Measurements from ENCODE around the gene PLA2G4E. TPM values are rescaled to one million over a fixed set of nuclear protein-coding genes. Genes with fewer than 3 reads are reported as not detected.
A peak's percentile ranks its signal among the peaks of the same experiment; 100 is the strongest.

Gene PLA2G4E
- total RNA-seq, 1 experiment from 2014 or later = not detected

GRCh38 chr15:41969851-41970431, 50.9 kb downstream of the PLA2G4E start:
- intact Hi-C loops (cut with micrococcal nuclease; ENCODE audit: unreplicated experiment) = loop anchor here (2.0 kb wide), 1 partner anchor 35 kb away; no protein-coding TSS in a partner anchor
- TF ChIP-seq CTCF (conservative IDR thresholded peaks at IDR 0.05) (no peak), EZH2 (IDR thresholded peaks at IDR 0.05; ENCODE audit: low read depth) (no peak)
- Histone ChIP-seq H3K27ac (no peak overlapping the region), H2AFZ (no peak overlapping the region), H4K20me1 (ENCODE audit: insufficient read depth) (no peaks in the 10 kb centered on the region; the same call in 1 of the 2 replicates), H3K36me3 (ENCODE audit: low read depth) (no peaks in the 10 kb centered on the region), H3K4me1 (replicated peaks; ENCODE audit: insufficient read depth) (peaks cover 28% of the 10 kb centered on the region), H3F3A (ENCODE audit: insufficient read depth, low read depth) (peaks cover 21% of the 10 kb centered on the region), H3K9me2 (ENCODE audit: insufficient read depth) (no peaks in the 10 kb centered on the region), H3K27me3 (ENCODE audit: insufficient read depth, low read depth) (no peaks in the 10 kb centered on the region), H3K79me2 (ENCODE audit: low read depth) (peaks cover 55% of the 10 kb centered on the region), H3K4me2 (peak overlapping the region; percentile 78), H3K4me3 (no peak overlapping the region), H3K9me3 (ENCODE audit: insufficient read depth, low read depth) (no peaks in the 10 kb centered on the region)
- POLR2A ChIA-PET (ENCODE audit: unreplicated experiment) = no interaction called here
- no TSS peak for BruUV-seq (replicated peaks)
- no peak for DNase-seq
- CTCF ChIA-PET = interaction anchor here (1.1 kb wide), 1 partner anchor 122 kb away, joined by 3 read pairs; no protein-coding TSS in a partner anchor

- DNase-seq = no peak
- TF ChIP-seq CTCF (conservative IDR thresholded peaks at IDR 0.05) (no peak), EZH2 (IDR thresholded peaks at IDR 0.05; ENCODE audit: low read depth) (no peak)
- Histone ChIP-seq H3K27ac (no peak overlapping the region), H3F3A (ENCODE audit: insufficient read depth, low read depth) (peaks cover 21% of the 10 kb centered on the region), H3K4me3 (no peak overlapping the region), H2AFZ (no peak overlapping the region), H3K4me2 (no peak overlapping the region), H3K9me3 (ENCODE audit: insufficient read depth, low read depth) (no peaks in the 10 kb centered on the region), H3K4me1 (replicated peaks; ENCODE audit: insufficient read depth) (peaks cover 28% of the 10 kb centered on the region), H3K9me2 (ENCODE audit: insufficient read depth) (no peaks in the 10 kb centered on the region), H3K27me3 (ENCODE audit: insufficient read depth, low read depth) (no peaks in the 10 kb centered on the region), H4K20me1 (ENCODE audit: insufficient read depth) (no peaks in the 10 kb centered on the region; the same call in 1 of the 2 replicates), H3K79me2 (ENCODE audit: low read depth) (peaks cover 55% of the 10 kb centered on the region), H3K36me3 (ENCODE audit: low read depth) (no peaks in the 10 kb centered on the region)
- intact Hi-C loops (cut with micrococcal nuclease; ENCODE audit: unreplicated experiment) = no loop called here
- CTCF ChIA-PET = no interaction called here
- no TSS peak for BruUV-seq (replicated peaks)
- POLR2A ChIA-PET (ENCODE audit: unreplicated experiment) = no interaction called here
Measured at GRCh38 chr15:41968701-41969100, 52.1 kb downstream of the PLA2G4E start.

- POLR2A ChIA-PET (ENCODE audit: unreplicated experiment) = interaction anchor here (0.5 kb wide), 1 partner anchor 31 kb away, joined by 4 read pairs; no protein-coding TSS in a partner anchor
- H4K20me1 ChIP-seq (ENCODE audit: insufficient read depth) = no peaks in the 10 kb centered on the region; the same call in 1 of the 2 replicates
Measured at GRCh38 chr15:41967506-41968206, 53.2 kb downstream of the PLA2G4E start.

More at GRCh38 chr15:41967506-41968206, 53.2 kb downstream of the PLA2G4E start:
- no peak overlapping the region for H2AFZ ChIP-seq
- intact Hi-C loops (cut with micrococcal nuclease; ENCODE audit: unreplicated experiment) = no loop called here
- no peaks in the 10 kb centered on the region for H3K36me3 ChIP-seq (ENCODE audit: low read depth)
- H3K4me1 ChIP-seq (replicated peaks; ENCODE audit: insufficient read depth) = peaks cover 20% of the 10 kb centered on the region
- H3K27me3 ChIP-seq (ENCODE audit: insufficient read depth, low read depth) = no peaks in the 10 kb centered on the region
- H3K79me2 ChIP-seq (ENCODE audit: low read depth) = peaks cover 55% of the 10 kb centered on the region
- H3F3A ChIP-seq (ENCODE audit: insufficient read depth, low read depth) = peaks cover 11% of the 10 kb centered on the region; the same call in 1 of the 2 replicates
- DNase-seq = no peak
- no TSS peak for BruUV-seq (replicated peaks)
- no peak overlapping the region for H3K27ac ChIP-seq
- H3K4me3 ChIP-seq = no peak overlapping the region
- H3K9me3 ChIP-seq (ENCODE audit: insufficient read depth, low read depth) = no peaks in the 10 kb centered on the region
- TF ChIP-seq EZH2 (IDR thresholded peaks at IDR 0.05; ENCODE audit: low read depth) (no peak), CTCF (conservative IDR thresholded peaks at IDR 0.05) (no peak)
- H3K4me2 ChIP-seq = no peak overlapping the region
- CTCF ChIA-PET = no interaction called here
- no peaks in the 10 kb centered on the region for H3K9me2 ChIP-seq (ENCODE audit: insufficient read depth)

Measured in PC-9 (cell line).